PC-3 (cell line): ENCODE results near the gene NEU4.

ENCODE experiments used
- EZH2 ChIP-seq: fragments of 300-600 bp; sonication (generic); IDR thresholded peaks from one replicate; pipeline ENCODE4 v1.6.1; 2017; ENCODE audit warnings: antibody characterized with exemption, mild to moderate bottlenecking, low read length; ENCODE audit not compliant: unreplicated experiment
- EZH2phosphoT487 ChIP-seq: fragments of 300-600 bp; sonication (generic); IDR thresholded peaks from 2 replicates; pipeline ENCODE4 v1.6.1; 2018; ENCODE audit warnings: mild to moderate bottlenecking, antibody characterized with exemption, low read length, borderline replicate concordance
- TF ChIP-seq, protein P1 (sequence below): fragments of 300-600 bp; sonication (generic); conservative IDR thresholded peaks from 2 replicates; pipeline ENCODE4 v1.5.1; 2017; ENCODE audit warnings: antibody characterized with exemption, low read depth, mild to moderate bottlenecking, low read length

DNA sequence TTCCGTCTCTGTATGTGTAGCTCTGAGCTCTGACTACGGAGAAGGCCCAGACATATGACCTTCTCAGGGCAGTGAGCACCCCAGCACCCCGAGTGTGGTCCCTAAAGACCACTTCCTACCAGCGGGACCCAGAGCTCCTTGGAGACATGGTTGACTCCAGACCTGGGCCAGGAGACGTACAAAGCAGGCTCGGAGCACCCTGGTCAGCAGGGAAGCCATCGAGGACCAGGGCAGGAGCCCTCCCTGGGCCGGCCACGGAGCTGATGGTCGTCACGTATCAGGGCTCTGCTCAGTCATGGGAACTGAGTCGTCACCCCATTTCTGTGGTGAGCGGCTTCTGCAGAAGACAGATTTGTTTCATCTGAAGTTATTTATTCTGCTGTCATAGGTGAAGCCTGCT lies 12.8 kb upstream of the NEU4 start:
- TF ChIP-seq, protein P1, sequence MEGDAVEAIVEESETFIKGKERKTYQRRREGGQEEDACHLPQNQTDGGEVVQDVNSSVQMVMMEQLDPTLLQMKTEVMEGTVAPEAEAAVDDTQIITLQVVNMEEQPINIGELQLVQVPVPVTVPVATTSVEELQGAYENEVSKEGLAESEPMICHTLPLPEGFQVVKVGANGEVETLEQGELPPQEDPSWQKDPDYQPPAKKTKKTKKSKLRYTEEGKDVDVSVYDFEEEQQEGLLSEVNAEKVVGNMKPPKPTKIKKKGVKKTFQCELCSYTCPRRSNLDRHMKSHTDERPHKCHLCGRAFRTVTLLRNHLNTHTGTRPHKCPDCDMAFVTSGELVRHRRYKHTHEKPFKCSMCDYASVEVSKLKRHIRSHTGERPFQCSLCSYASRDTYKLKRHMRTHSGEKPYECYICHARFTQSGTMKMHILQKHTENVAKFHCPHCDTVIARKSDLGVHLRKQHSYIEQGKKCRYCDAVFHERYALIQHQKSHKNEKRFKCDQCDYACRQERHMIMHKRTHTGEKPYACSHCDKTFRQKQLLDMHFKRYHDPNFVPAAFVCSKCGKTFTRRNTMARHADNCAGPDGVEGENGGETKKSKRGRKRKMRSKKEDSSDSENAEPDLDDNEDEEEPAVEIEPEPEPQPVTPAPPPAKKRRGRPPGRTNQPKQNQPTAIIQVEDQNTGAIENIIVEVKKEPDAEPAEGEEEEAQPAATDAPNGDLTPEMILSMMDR = no peak
- TF ChIP-seq EZH2 (no peak), EZH2phosphoT487 (no peak)
